Thyroid gland (tissue), 4 donors: ENCODE measurements around the gene SERPINB6.

Experiments used
- CTCF ChIP-seq, 6 experiments: fragments of 200-600 bp in 3 of 6; fragments of 450-650 bp in 3 of 6; sonication (generic) in 3 of 6; IDR thresholded peaks; one replicate each; pipeline ENCODE4 v1.5.1; 2016 to 2019; ENCODE audit warnings: antibody characterized with exemption in 6 of 6, mild to moderate bottlenecking in 2 of 6, inconsistent platforms in 1 of 6, moderate library complexity in 1 of 6
- POLR2A ChIP-seq, 2 donors: fragments of 450-650 bp; IDR thresholded peaks; one replicate each; pipeline ENCODE4 v1.6.1; 2017; ENCODE audit warnings: antibody characterized with exemption in 2 of 2, mild to moderate bottlenecking in 2 of 2, moderate library complexity in 1 of 2

GRCh38 chr6:2949121-2949520, 22.2 kb downstream of the SERPINB6 start:
- no peak for TF ChIP-seq CTCF (IDR thresholded peaks at IDR 0.05)
- TF ChIP-seq POLR2A (IDR thresholded peaks at IDR 0.05): no peak
